ENCODE data around the gene ZBED4.

DNA sequence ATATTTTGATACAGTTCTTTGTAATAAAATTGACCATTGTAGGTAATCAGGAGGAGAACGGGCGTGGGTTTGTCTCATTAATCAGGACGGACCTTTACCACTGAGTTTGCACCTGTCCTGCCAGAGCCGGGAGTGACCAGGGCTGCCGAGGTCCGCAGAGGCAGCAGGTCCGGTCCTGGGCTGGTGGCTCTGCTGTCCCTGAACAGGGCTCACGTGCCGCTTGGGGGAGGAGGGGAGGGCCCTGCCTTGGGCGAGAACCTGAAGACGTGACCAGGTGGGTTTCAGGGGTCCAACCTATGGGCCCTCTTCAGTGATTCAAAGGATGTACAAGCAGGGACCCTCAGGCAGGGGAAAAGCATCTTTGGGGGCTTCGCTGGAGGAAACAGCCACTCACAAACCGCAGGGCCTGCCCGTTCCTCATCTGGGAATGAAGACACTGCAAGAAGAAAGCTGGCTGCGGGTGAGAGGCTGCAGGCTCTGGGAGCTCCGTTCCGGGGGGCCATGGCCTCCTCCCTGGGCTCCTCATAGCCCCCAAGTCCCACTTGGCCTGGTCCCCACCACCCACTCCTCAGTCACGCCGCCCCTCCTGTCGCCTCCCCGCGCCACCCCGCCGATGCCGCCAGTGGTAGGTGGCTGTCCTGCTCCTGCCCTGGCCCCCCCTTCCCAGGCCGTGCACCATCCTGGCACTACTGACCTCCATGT is 74.0 kb downstream of the ZBED4 start:
- TF ChIP-seq POLR2A (IDR thresholded peaks at IDR 0.05; ENCODE audit: low read depth, low read length): no peak
- no peak for TF ChIP-seq POLR2AphosphoS5 (IDR thresholded peaks at IDR 0.05; ENCODE audit: low read depth, low read length)
